Activated naive CD8-positive, alpha-beta T cell treated with anti-CD3 and anti-CD28 coated beads, Interleukin-2, amount 50 U/mL, for 24 hours (primary cell): ENCODE data around the gene CEP104.
A peak's percentile ranks its signal among the peaks of the same experiment; 100 is the strongest.

Experiments
- ATAC-seq: fragments of 150-1000 bp; cut with Tn5 transposase; one replicate; pipeline ENCODE4 v1.10.0; 2021
- DNase-seq: peaks from one replicate; pipeline ENCODE4 v3.0.0; 2021
- H3K27ac Mint-ChIP-seq: one replicate; pipeline ENCODE4 v1.8.0; 2021; ENCODE audit warnings: mild to moderate bottlenecking, mixed read lengths
- H3K27me3 Mint-ChIP-seq: one replicate; pipeline ENCODE4 v1.8.0; 2021; ENCODE audit warnings: mixed read lengths
- H3K36me3 Mint-ChIP-seq: one replicate; pipeline ENCODE4 v1.8.0; 2021; ENCODE audit warnings: low read depth, mixed read lengths
- H3K4me1 Mint-ChIP-seq: one replicate; pipeline ENCODE4 v1.8.0; 2021; ENCODE audit warnings: mixed read lengths
- H3K4me3 Mint-ChIP-seq: one replicate; pipeline ENCODE4 v1.8.0; 2021; ENCODE audit warnings: mild to moderate bottlenecking, moderate library complexity, mixed read lengths
- H3K9me3 Mint-ChIP-seq: one replicate; pipeline ENCODE4 v1.8.0; 2021; ENCODE audit warnings: mixed read lengths

Gene CEP104

DNA sequence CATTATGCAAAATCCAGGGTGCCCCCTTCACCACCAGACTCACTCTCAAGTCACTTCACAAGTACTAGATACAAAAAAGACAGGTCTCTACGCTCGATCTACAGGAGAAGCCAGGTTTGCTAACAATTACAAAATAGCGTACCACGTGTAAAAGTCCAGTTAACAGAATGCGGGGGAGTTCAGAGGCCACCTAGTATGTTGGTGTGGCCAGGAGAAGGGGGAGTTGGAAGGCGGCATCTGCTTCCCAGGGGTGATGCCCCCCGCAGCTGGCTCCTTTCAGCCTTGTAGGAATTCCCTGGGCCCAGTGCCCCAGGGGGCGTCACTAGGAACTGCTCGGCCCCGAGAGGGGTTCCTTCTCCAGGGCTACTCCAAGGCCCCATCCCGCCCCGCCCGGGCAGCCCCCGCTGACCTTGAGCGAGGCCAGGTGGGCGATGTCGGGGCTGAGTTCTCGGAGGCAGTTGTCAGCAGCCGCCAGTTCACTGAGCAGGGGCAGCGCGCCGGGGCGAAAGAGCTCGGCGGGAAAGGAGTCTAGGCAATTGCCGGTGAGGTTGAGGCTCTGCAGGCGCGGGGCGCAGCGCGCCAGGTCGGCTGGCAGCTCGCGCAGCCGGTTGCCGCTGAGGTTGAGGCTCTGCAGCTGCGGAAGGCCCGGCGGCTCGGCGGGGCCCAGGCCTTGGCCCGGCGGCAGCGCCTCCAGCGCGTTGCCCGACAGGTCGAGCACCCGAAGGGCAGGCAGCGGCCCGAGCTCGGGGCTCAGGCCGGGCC is 61.4 kb downstream of the CEP104 start:
- Mint-ChIP-seq H3K27me3 (peaks cover 3% of the 10 kb centered on the region), H3K4me1 (peaks cover 38% of the 10 kb centered on the region), H3K9me3 (no peaks in the 10 kb centered on the region), H3K36me3 (peaks cover 12% of the 10 kb centered on the region), H3K4me3 (peak overlapping the region; percentile 96), H3K27ac (peak overlapping the region; percentile 84)
- no peak for DNase-seq
- ATAC-seq = peak; percentile 13

DNA sequence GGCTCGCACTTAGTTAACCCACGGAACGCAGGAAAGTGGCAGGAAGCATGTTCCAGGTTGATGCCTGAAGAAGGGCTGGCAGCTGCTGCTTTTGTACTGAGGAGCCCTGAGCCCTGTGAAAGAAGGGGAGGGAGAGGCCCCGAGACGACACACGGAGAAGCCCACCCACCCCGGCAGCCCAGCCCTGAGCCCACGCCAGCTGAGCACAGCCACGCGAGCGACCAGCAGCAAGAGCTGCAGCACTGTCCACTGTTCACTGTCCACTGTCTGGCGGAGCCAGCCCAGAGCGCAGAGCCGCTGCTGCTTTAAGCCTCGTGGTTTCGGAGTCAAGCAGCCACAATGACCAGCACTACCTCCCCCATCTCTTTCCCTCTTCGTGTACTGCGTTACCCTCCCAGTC is 66.1 kb downstream of the CEP104 start:
- Mint-ChIP-seq H3K27ac (no peak overlapping the region), H3K9me3 (no peaks in the 10 kb centered on the region), H3K36me3 (peaks cover 23% of the 10 kb centered on the region), H3K4me1 (peaks cover 44% of the 10 kb centered on the region), H3K27me3 (no peaks in the 10 kb centered on the region), H3K4me3 (no peak overlapping the region)
- no peak for DNase-seq
- no peak for ATAC-seq

GRCh38 chr1:3790500-3790923 is 66.5 kb downstream of the CEP104 start:
- DNase-seq = no peak
- H3K36me3 Mint-ChIP-seq = peaks cover 24% of the 10 kb centered on the region
- no peak overlapping the region for H3K27ac Mint-ChIP-seq
- H3K9me3 Mint-ChIP-seq = no peaks in the 10 kb centered on the region
- no peak overlapping the region for H3K4me3 Mint-ChIP-seq
- no peak for ATAC-seq
- H3K27me3 Mint-ChIP-seq = no peaks in the 10 kb centered on the region
- H3K4me1 Mint-ChIP-seq = peaks cover 44% of the 10 kb centered on the region

- Mint-ChIP-seq H3K4me1 (peaks cover 37% of the 10 kb centered on the region), H3K4me3 (no peak overlapping the region), H3K9me3 (no peaks in the 10 kb centered on the region), H3K27ac (peak overlapping the region; percentile 11), H3K36me3 (peaks cover 26% of the 10 kb centered on the region), H3K27me3 (no peaks in the 10 kb centered on the region)
- ATAC-seq (no peak), DNase-seq (no peak)
Observed at GRCh38 chr1:3789421-3790300, 67.3 kb downstream of the CEP104 start.

DNA sequence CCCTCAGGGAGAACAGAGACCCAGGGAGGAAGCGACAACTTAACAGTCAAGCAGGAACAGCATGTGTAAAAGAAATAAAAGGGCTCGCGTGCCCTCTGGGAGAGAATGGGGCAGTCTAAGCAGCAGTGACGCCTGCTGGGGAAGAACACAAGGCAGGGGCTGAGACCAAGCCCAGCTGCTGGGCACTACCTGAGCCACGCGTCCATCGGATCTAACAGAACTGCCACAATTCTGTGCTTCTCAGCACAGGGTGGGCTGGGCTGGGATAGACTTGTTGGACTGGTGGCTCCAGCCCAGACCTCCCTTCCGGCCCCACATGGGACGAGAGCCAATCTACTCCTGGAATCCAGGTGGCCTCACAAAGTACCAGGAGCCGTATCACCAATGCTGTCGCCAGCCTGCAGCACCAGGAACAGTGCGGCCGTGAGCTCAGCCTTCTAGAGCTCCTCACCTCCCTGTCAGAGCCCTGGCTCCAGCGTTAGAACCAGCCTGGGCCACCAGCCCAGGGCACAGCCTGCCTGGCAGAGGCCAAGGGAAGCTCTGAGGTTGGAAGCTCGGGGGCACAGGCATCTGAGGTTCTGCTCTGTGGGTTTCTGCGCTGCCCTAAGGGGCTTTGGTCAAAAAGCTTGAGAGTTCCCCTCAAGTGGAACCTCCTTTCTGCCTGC is 68.1 kb downstream of the CEP104 start:
- Mint-ChIP-seq H3K4me1 (peaks cover 30% of the 10 kb centered on the region), H3K27ac (peak overlapping the region; percentile 51), H3K36me3 (peaks cover 33% of the 10 kb centered on the region), H3K27me3 (no peaks in the 10 kb centered on the region), H3K9me3 (no peaks in the 10 kb centered on the region), H3K4me3 (no peak overlapping the region)
- ATAC-seq (no peak), DNase-seq (no peak)

GRCh38 chr1:3787745-3788605 is 69.0 kb downstream of the CEP104 start:
- ATAC-seq (no peak), DNase-seq (no peak)
- H3K27me3 Mint-ChIP-seq = no peaks in the 10 kb centered on the region
- H3K4me1 Mint-ChIP-seq = peaks cover 22% of the 10 kb centered on the region
- H3K9me3 Mint-ChIP-seq = no peaks in the 10 kb centered on the region
- H3K27ac Mint-ChIP-seq = peak overlapping the region; percentile 69
- H3K4me3 Mint-ChIP-seq = peak overlapping the region; percentile 11
- H3K36me3 Mint-ChIP-seq = peaks cover 28% of the 10 kb centered on the region

DNA sequence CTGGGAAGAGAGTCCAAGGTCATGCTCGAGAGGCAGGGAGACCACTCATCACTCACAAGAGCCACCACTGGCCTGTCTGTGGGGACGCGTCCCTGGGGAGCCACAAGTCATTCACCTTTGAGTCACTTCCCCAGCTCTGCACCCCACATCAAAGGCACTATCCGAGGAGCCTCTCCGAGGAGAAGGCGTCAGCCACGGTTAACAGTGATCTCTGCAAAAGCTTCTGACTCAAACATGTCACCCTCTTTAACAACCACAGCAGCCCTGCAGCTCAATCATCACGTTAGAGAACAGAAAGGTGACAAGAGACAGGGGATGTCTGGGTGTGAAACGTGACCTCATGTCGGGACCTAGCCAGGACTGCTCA is 69.7 kb downstream of the CEP104 start:
- Mint-ChIP-seq H3K9me3 (no peaks in the 10 kb centered on the region), H3K4me3 (peak overlapping the region; percentile 11), H3K27ac (peak overlapping the region; percentile 69), H3K4me1 (peaks cover 19% of the 10 kb centered on the region), H3K36me3 (peaks cover 26% of the 10 kb centered on the region), H3K27me3 (no peaks in the 10 kb centered on the region)
- ATAC-seq (peak; percentile 87), DNase-seq (peak; percentile 35)

- Mint-ChIP-seq H3K9me3 (no peaks in the 10 kb centered on the region), H3K36me3 (peaks cover 32% of the 10 kb centered on the region), H3K27me3 (no peaks in the 10 kb centered on the region), H3K4me3 (no peak overlapping the region), H3K27ac (peak overlapping the region; percentile 69), H3K4me1 (peaks cover 19% of the 10 kb centered on the region)
- no peak for ATAC-seq
- DNase-seq = no peak
Observed at GRCh38 chr1:3786468-3787348, 70.3 kb downstream of the CEP104 start.

GRCh38 chr1:3785456-3786157 is 71.4 kb downstream of the CEP104 start:
- peak; percentile 29 for DNase-seq
- Mint-ChIP-seq H3K4me3 (no peak overlapping the region), H3K27ac (no peak overlapping the region), H3K9me3 (no peaks in the 10 kb centered on the region), H3K4me1 (peaks cover 19% of the 10 kb centered on the region), H3K36me3 (peaks cover 39% of the 10 kb centered on the region), H3K27me3 (no peaks in the 10 kb centered on the region)
- no peak for ATAC-seq

DNA sequence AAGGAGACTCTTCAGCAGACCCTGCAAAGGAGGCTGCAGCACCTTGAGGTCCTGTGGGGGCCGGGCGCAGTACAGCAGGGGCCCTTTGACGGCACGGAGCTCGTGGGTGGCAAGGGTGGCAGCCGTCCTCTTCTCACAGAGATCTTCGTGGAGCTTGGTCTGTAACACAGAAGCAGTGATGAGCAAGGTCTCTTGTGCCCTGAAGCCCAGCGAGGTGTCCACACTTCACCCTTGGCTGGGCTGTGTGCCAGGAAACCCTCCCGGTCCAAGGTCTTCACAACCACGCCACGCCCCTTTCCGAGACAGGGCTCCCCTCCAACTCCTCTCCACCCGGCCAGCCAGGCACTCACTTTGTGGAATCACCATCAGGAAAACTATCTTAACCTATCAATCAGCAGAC is 72.0 kb downstream of the CEP104 start:
- Mint-ChIP-seq H3K4me3 (no peak overlapping the region), H3K4me1 (peaks cover 19% of the 10 kb centered on the region), H3K27ac (no peak overlapping the region)

DNA sequence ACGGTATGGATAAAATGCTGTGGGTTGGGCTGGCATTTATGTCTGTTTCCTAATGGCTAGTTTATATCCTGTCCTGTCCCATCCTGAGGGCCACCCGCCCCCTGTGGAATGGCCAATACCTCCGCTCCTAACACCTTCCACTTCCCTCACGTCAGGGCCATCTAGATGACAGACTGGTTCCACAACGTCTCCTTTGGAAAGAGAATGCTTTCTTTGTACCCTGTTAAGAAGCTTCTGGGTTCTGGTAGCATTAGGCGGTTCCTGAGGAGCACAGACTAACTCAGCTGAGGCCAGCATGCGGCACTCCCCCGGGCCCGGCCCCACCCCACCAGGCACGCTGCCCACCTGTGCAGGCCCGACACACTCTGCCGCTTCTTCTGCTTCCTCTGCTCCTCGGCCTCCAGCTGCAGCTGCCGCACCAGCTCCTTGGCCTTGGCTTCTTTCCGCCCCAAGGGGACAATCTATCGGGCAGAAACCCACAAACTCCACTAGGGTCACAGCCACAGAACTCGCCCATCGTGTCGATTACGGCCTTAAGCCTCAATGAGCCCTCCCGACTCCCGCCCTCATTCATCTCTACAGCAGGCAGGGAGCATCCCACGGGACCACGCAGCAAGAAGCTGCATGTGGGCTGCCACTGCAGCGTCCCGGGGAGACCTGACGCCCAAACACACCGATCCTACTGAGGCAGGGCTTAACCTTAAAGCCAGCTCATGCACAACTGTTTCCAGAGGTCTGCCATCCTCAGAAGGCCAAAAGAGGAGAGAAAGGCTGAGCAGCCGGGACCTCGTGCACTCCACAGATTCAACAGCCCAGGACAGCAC is 73.1 kb downstream of the CEP104 start:
- no peak overlapping the region for H3K27ac Mint-ChIP-seq
- no peak for DNase-seq
- H3K36me3 Mint-ChIP-seq = peaks cover 47% of the 10 kb centered on the region
- no peaks in the 10 kb centered on the region for H3K9me3 Mint-ChIP-seq
- H3K4me1 Mint-ChIP-seq = peaks cover 16% of the 10 kb centered on the region
- no peak overlapping the region for H3K4me3 Mint-ChIP-seq
- ATAC-seq = no peak
- H3K27me3 Mint-ChIP-seq = no peaks in the 10 kb centered on the region

More for the DNA sequence above, 72.0 kb downstream of the CEP104 start:
- Mint-ChIP-seq H3K36me3 (peaks cover 44% of the 10 kb centered on the region), H3K27me3 (no peaks in the 10 kb centered on the region), H3K9me3 (no peaks in the 10 kb centered on the region)
- DNase-seq (no peak), ATAC-seq (no peak)

DNA sequence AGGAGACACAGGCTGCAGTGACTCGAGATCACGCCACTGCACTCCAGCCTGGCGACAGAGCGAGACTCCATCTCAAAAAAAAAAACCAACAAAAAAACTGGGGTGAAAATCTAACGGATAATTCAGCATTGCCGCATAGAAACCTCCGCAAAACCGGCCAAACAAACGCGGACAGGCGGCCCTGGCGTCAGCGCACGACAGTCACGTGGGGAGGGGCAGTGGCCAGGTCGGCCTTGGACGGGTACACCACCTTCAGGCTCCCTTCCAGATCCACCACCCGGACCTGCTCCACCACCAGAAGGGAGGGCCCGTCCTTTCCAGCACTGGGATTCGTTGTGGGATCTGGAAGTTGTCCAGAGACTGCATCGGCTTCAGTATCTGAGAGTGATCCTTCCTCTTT is 76.1 kb downstream of the CEP104 start:
- H3K36me3 Mint-ChIP-seq = peaks cover 38% of the 10 kb centered on the region
- no peak for DNase-seq
- no peak overlapping the region for H3K4me3 Mint-ChIP-seq
- H3K27ac Mint-ChIP-seq = no peak overlapping the region
- ATAC-seq = no peak
- H3K27me3 Mint-ChIP-seq = no peaks in the 10 kb centered on the region
- no peaks in the 10 kb centered on the region for H3K9me3 Mint-ChIP-seq
- H3K4me1 Mint-ChIP-seq = peaks cover under 1% of the 10 kb centered on the region
